Sigmoid colon (tissue), 7 donors: ENCODE results near the gene SNX5. TPM values are rescaled to one million over a fixed set of nuclear protein-coding genes. Genes with fewer than 3 reads are reported as not detected.

Experiments used
- DNase-seq: peaks from one replicate; pipeline ENCODE4 v3.0.0-alpha.2; 2019
- H3K27ac ChIP-seq, 4 donors: fragments of 200-600 bp; sonication (generic); one replicate each; pipeline ENCODE4 v1.5.1; 2016 to 2019; ENCODE audit warnings: mild to moderate bottlenecking in 1 of 4
- H3K27me3 ChIP-seq, 3 donors: fragments of 200-600 bp; sonication (generic); one replicate each; pipeline ENCODE4 v1.5.1; 2019; ENCODE audit warnings: mild to moderate bottlenecking in 1 of 3
- H3K36me3 ChIP-seq, 4 donors: fragments of 200-600 bp; sonication (generic); one replicate each; pipeline ENCODE4 v1.5.1; 2016 to 2019
- H3K4me1 ChIP-seq, 4 donors: fragments of 200-600 bp; sonication (generic); one replicate each; pipeline ENCODE4 v1.5.1; 2017 to 2019
- H3K4me3 ChIP-seq, 4 donors: fragments of 200-600 bp; sonication (generic); one replicate each; pipeline ENCODE4 v1.5.1; 2017 to 2019; ENCODE audit warnings: mild to moderate bottlenecking in 2 of 4, moderate library complexity in 1 of 4
- H3K9me3 ChIP-seq, 4 donors: fragments of 200-600 bp in 3 of 4; sonication (generic) in 3 of 4; one replicate each; pipeline versions ENCODE4 v1.5.1 to v1.6.1; 2013 to 2019
- EP300 ChIP-seq, 4 donors: sonication (generic); formaldehyde crosslinking; IDR thresholded peaks; one replicate each; pipeline ENCODE4 v1.6.1; 2017; ENCODE audit warnings: antibody characterized with exemption in 4 of 4
- POLR2A ChIP-seq, 2 donors: fragments of 450-650 bp; IDR thresholded peaks; one replicate each; pipeline ENCODE4 v1.6.1; 2016; ENCODE audit warnings: antibody characterized with exemption in 2 of 2, mild to moderate bottlenecking in 2 of 2, moderate library complexity in 2 of 2
- POLR2AphosphoS5 ChIP-seq, 4 donors: sonication (generic); formaldehyde crosslinking; IDR thresholded peaks; one replicate each; pipeline ENCODE4 v1.6.1; 2017; ENCODE audit warnings: antibody characterized with exemption in 4 of 4
- WGBS, 2 donors: extraction: QIAGEN DNeasy Blood & Tissue Kit; methylation state at CpG; one replicate each; pipeline ENCODE4 v1.1.7; 2013; 5-methylcytosine and 5-hydroxymethylcytosine counted together
- intact Hi-C: fragments of 100-400 bp; cut with DNase I; formaldehyde crosslinking; loops from one replicate; pipeline ENCODE4 v1.15.1; 2023
- polyA plus RNA-seq, 3 donors: library from polyadenylated mRNA; stranded (reverse); fragments of 200-250 nt; gene quantifications; one replicate each; pipeline ENCODE4 v1.2.3, GENCODE V29; 2013
- total RNA-seq, 4 donors: library from RNA; depleted of rRNA; stranded (reverse); fragments of >200 nt; gene quantifications; one replicate each; pipeline ENCODE4 v1.1.0, GENCODE V29; 2016
- TF ChIP-seq, protein P1 (sequence below), 4 experiments: fragments of 450-650 bp in 3 of 4; fragments of 200-600 bp in 1 of 4; IDR thresholded peaks; one replicate each; pipeline ENCODE4 v1.5.1; 2016 to 2019; ENCODE audit warnings: antibody characterized with exemption in 4 of 4, mild to moderate bottlenecking in 3 of 4, moderate library complexity in 2 of 4
- donor health status: healthy with polysubstance abuse.
- donor health status: Bipolar disorder and iron deficiency.
- donor health status: healthy.

The SNX5 gene
- total and polyA plus RNA-seq, 7 donors, result 69.0 to 98.5 (median 79.5) TPM

DNA sequence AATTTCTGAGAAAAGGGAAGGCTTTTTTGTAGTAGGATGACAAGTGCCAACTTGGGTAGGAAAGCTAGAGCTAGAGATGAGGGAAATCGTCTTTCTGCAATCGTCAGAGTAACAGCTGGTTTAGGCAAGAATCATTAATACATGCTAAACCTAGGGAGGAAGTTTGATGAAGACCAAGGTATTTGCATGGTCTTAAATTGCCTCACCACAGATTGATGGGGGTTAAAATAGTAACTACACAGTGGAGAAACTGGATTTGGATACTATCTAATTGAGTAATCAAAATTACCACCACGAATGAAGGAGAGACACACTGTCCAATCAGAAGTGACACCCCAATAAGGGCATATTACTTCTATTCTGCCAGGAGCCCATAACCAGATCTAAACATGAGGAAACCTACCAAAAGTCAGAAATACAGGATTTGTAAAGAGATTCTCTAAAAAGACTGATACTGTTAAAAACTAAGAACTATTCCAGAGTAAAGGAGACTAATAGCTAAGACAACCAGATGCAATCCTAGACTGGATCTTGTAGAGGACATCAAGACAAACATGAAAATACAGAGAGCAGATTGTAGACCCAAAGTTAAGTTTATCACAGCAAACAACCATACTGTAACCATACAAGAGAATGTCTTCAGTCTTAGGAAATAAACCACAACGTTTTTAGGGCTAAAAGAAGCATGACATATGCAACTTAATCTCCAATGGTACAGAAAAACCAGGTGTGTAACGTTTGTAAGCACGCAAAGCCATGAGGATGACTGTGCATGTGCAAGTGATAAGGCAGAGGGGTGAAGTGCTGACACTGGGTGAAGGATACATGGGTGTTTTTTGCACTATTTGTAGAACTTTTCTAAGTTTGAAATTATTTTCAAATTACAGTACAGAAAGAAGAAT, 21.8 kb downstream of the SNX5 start:
- no peak overlapping the region for H3K27ac ChIP-seq
- peaks cover 46 to 100% (median 75%) of the 10 kb centered on the region in 4 donors for H3K36me3 ChIP-seq
- no peaks in the 10 kb centered on the region for H3K9me3 ChIP-seq
- H3K27me3 ChIP-seq, result no peaks in the 10 kb centered on the region
- WGBS, 2 donors, result 62 to 77% methylated on average over 6 of the region's 6 CpGs
- no peak for DNase-seq
- no peaks in the 10 kb centered on the region for H3K4me1 ChIP-seq
- H3K4me3 ChIP-seq, result no peak overlapping the region
- TF ChIP-seq EP300 (IDR thresholded peaks at IDR 0.05) (no peak), POLR2AphosphoS5 (IDR thresholded peaks at IDR 0.05) (no peak), POLR2A (IDR thresholded peaks at IDR 0.05) (no peak)
- TF ChIP-seq, protein P1, sequence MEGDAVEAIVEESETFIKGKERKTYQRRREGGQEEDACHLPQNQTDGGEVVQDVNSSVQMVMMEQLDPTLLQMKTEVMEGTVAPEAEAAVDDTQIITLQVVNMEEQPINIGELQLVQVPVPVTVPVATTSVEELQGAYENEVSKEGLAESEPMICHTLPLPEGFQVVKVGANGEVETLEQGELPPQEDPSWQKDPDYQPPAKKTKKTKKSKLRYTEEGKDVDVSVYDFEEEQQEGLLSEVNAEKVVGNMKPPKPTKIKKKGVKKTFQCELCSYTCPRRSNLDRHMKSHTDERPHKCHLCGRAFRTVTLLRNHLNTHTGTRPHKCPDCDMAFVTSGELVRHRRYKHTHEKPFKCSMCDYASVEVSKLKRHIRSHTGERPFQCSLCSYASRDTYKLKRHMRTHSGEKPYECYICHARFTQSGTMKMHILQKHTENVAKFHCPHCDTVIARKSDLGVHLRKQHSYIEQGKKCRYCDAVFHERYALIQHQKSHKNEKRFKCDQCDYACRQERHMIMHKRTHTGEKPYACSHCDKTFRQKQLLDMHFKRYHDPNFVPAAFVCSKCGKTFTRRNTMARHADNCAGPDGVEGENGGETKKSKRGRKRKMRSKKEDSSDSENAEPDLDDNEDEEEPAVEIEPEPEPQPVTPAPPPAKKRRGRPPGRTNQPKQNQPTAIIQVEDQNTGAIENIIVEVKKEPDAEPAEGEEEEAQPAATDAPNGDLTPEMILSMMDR (IDR thresholded peaks at IDR 0.05), result no peak
- intact Hi-C loops, result no loop called here

DNA sequence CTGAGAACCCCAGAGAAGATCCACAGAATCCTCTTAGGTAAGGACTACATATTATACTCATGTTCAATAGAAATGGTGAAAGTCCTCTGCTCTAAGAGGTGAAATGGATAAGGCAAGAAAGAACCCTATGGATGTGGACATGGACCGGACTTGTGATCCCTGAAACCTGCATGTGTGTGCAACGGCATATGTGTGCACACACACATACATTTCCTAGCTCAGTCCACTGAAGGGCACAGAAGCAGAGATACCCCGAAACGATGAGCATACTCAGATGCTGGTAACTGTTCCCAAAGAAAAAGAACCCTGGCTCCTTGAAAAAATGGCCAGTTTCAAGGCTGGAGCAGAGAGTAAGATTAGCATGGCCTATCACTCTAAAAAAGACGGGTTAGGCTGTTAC, 22.6 kb downstream of the SNX5 start:
- no peak overlapping the region for H3K27ac ChIP-seq
- peaks cover 40 to 99% (median 73%) of the 10 kb centered on the region in 4 donors for H3K36me3 ChIP-seq
- WGBS, 2 donors, result 94 to 96% methylated on average over 5 of the region's 5 CpGs
- H3K27me3 ChIP-seq, result no peaks in the 10 kb centered on the region
- TF ChIP-seq EP300 (IDR thresholded peaks at IDR 0.05), result no peak
- no peak for TF ChIP-seq POLR2A (IDR thresholded peaks at IDR 0.05)
- TF ChIP-seq POLR2AphosphoS5 (IDR thresholded peaks at IDR 0.05), result no peak
- TF ChIP-seq, protein P1 (IDR thresholded peaks at IDR 0.05), result no peak
- H3K4me1 ChIP-seq, result no peaks in the 10 kb centered on the region
- no peak for DNase-seq
- intact Hi-C loops, result no loop called here
- no peaks in the 10 kb centered on the region for H3K9me3 ChIP-seq
- H3K4me3 ChIP-seq, result no peak overlapping the region

DNA sequence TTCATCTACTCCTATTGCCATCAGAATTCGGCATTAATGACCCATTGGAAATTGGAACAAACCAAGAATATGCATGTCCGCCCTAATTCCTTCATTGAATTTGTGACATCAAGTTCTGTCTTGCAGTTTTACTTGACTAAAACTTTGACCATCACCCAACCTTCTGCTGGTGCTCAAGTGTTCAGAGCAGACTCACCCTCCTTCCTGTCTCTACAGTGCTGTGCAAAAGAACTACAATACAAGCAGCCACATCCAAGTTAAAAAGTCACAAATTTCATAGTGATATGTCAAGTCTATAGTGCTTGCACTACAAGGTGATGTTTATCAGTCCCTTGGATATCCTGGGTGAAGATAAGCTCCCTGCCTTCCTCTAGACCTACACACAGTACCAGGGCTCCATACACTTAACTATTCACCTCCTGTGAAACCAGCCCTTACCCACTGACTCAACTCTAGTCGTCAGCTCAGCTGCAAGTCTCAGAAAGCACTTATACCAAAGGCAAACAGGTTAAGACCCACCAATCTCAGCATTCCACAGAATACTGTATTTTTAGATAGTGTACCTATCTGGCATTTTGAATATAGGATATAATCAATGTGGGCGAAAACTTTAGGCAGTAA, 23.6 kb downstream of the SNX5 start:
- WGBS, 2 donors, result 92 to 94% methylated on average over 4 of the region's 4 CpGs
- H3K27me3 ChIP-seq, result no peaks in the 10 kb centered on the region
- H3K4me3 ChIP-seq, result no peak overlapping the region
- no peak for DNase-seq
- intact Hi-C loops, result no loop called here
- H3K4me1 ChIP-seq, result no peaks in the 10 kb centered on the region
- H3K9me3 ChIP-seq, result no peaks in the 10 kb centered on the region
- H3K36me3 ChIP-seq, result peaks cover 29 to 88% (median 63%) of the 10 kb centered on the region in 4 donors
- H3K27ac ChIP-seq, result no peak overlapping the region
- TF ChIP-seq, protein P1 (IDR thresholded peaks at IDR 0.05), result no peak
- TF ChIP-seq EP300 (IDR thresholded peaks at IDR 0.05), result no peak
- no peak for TF ChIP-seq POLR2AphosphoS5 (IDR thresholded peaks at IDR 0.05)
- TF ChIP-seq POLR2A (IDR thresholded peaks at IDR 0.05), result no peak

DNA sequence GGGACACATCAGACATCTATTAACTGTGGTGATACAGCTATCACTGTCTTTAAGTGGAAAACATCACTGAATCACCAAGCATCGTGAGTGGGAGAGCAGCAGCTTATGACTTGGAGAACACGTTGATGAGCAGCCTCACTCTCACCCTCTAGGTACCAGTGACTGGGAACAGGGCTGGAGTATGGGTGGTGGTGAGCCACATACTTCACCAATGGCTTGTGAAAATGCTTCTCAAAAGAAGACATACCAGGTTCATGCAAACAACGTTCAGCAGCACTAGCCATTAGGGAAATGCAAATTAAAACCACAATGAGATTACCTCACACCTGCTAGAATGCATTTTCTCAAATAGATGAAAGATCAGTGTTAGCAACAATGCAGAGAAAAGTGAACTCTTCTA, 25.3 kb downstream of the SNX5 start:
- no peak overlapping the region for H3K4me3 ChIP-seq

More for the DNA sequence above, 25.3 kb downstream of the SNX5 start:
- Histone ChIP-seq H3K36me3 (peaks cover 18 to 72% (median 48%) of the 10 kb centered on the region in 4 donors), H3K27me3 (no peaks in the 10 kb centered on the region), H3K9me3 (no peaks in the 10 kb centered on the region), H3K27ac (no peak overlapping the region), H3K4me1 (peaks cover 0 to 15% (median 11%) of the 10 kb centered on the region in 4 donors)
- WGBS, 2 donors, result 52 to 54% methylated on average over 3 of the region's 3 CpGs
- intact Hi-C loops, result no loop called here
- no peak for DNase-seq
- no peak for TF ChIP-seq POLR2AphosphoS5 (IDR thresholded peaks at IDR 0.05)
- no peak for TF ChIP-seq POLR2A (IDR thresholded peaks at IDR 0.05)
- no peak for TF ChIP-seq EP300 (IDR thresholded peaks at IDR 0.05)
- TF ChIP-seq, protein P1 (IDR thresholded peaks at IDR 0.05), result no peak
